Measurements from ENCODE around the gene PLEKHO2.

Gene PLEKHO2

GRCh38 chr15:64901141-64901540 lies 59.4 kb downstream of the PLEKHO2 start:
- Histone ChIP-seq H3K27ac (ENCODE audit: insufficient read depth, low read length, poor library complexity, severe bottlenecking) (no peak overlapping the region), H3K27me3 (replicated peaks; ENCODE audit: control insufficient read depth, insufficient read depth, low read length, poor library complexity, severe bottlenecking) (no peaks in the 10 kb centered on the region), H3K36me3 (ENCODE audit: control insufficient read depth, insufficient read depth, low read length) (no peaks in the 10 kb centered on the region), H3K4me3 (ENCODE audit: insufficient read depth, low read depth, low read length, poor library complexity, severe bottlenecking) (no peak overlapping the region), H3K9me3 (ENCODE audit: control insufficient read depth, low read length) (peaks cover 5% of the 10 kb centered on the region), H3K4me1 (ENCODE audit: control insufficient read depth, insufficient read depth, low read length, poor library complexity, severe bottlenecking) (peaks cover 21% of the 10 kb centered on the region)
- DNase-seq: no peak

GRCh38 chr15:64901914-64902313 lies 60.2 kb downstream of the PLEKHO2 start:
- Histone ChIP-seq H3K36me3 (ENCODE audit: control insufficient read depth, insufficient read depth, low read length) (no peaks in the 10 kb centered on the region), H3K27ac (ENCODE audit: insufficient read depth, low read length, poor library complexity, severe bottlenecking) (peak overlapping the region; percentile 14), H3K4me1 (ENCODE audit: control insufficient read depth, insufficient read depth, low read length, poor library complexity, severe bottlenecking) (peaks cover 17% of the 10 kb centered on the region), H3K27me3 (replicated peaks; ENCODE audit: control insufficient read depth, insufficient read depth, low read length, poor library complexity, severe bottlenecking) (no peaks in the 10 kb centered on the region), H3K4me3 (ENCODE audit: insufficient read depth, low read depth, low read length, poor library complexity, severe bottlenecking) (no peak overlapping the region), H3K9me3 (ENCODE audit: control insufficient read depth, low read length) (peaks cover 5% of the 10 kb centered on the region)
- no peak for DNase-seq

DNA sequence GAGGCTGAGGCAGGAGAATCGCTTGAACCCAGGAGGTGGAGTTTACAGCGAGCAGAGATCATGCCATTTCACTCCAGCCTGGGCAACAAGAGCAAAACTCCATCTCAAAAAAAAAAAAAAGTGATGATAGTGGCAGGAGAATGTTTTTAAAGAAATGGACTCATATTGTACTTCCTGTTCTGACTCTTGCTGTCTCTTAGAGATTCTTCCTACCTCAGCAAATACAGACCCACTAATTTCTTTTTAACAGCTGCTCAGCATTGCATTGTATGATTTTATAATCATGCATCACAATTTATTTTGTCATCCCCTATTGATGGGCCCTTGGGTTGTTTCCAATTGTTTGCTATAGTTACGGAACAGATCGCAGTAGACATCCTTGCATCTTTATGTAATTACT lies 61.1 kb downstream of the PLEKHO2 start:
- Histone ChIP-seq H3K36me3 (ENCODE audit: control insufficient read depth, insufficient read depth, low read length) (no peaks in the 10 kb centered on the region), H3K9me3 (ENCODE audit: control insufficient read depth, low read length) (peaks cover 5% of the 10 kb centered on the region), H3K27me3 (replicated peaks; ENCODE audit: control insufficient read depth, insufficient read depth, low read length, poor library complexity, severe bottlenecking) (no peaks in the 10 kb centered on the region), H3K4me3 (ENCODE audit: insufficient read depth, low read depth, low read length, poor library complexity, severe bottlenecking) (no peak overlapping the region), H3K27ac (ENCODE audit: insufficient read depth, low read length, poor library complexity, severe bottlenecking) (no peak overlapping the region), H3K4me1 (ENCODE audit: control insufficient read depth, insufficient read depth, low read length, poor library complexity, severe bottlenecking) (peaks cover 17% of the 10 kb centered on the region)
- no peak for DNase-seq

DNA sequence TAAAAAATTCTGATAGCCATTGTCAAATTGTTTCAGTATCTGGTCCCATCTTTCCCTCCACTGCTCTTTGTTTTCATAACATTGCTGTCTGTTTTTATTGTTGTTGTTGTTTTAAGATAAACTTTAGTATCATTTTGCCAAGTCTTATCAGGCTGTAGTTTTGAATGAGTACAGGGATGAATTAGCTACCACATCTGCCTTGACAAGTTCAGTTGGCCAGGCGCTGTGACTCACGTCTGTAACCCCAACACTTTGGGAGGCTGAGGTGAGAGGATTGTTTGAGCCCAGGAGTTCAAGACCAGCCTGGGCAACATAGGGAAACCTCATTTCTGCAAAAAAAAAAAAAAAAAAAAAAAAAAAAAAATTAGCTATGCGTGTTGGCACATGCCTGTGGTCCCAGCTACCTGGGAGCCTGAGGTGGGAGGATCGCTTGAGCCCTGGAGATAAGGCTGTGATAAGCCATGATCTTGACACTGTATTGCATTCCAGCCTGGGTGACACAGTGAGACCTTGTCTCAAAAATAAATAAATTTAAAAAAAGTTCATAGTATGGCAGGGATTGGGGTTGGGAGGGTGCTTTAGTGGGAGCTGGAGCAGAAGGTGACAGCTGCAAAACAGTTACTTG lies 61.7 kb downstream of the PLEKHO2 start:
- no peak overlapping the region for H3K27ac ChIP-seq (ENCODE audit: insufficient read depth, low read length, poor library complexity, severe bottlenecking)
- H3K36me3 ChIP-seq (ENCODE audit: control insufficient read depth, insufficient read depth, low read length): no peaks in the 10 kb centered on the region
- no peak for DNase-seq
- peaks cover 17% of the 10 kb centered on the region for H3K4me1 ChIP-seq (ENCODE audit: control insufficient read depth, insufficient read depth, low read length, poor library complexity, severe bottlenecking)
- peaks cover 5% of the 10 kb centered on the region for H3K9me3 ChIP-seq (ENCODE audit: control insufficient read depth, low read length)
- H3K27me3 ChIP-seq (replicated peaks; ENCODE audit: control insufficient read depth, insufficient read depth, low read length, poor library complexity, severe bottlenecking): no peaks in the 10 kb centered on the region
- no peak overlapping the region for H3K4me3 ChIP-seq (ENCODE audit: insufficient read depth, low read depth, low read length, poor library complexity, severe bottlenecking)

- peaks cover 17% of the 10 kb centered on the region for H3K4me1 ChIP-seq (ENCODE audit: control insufficient read depth, insufficient read depth, low read length, poor library complexity, severe bottlenecking)
- no peak for DNase-seq
- H3K4me3 ChIP-seq (ENCODE audit: insufficient read depth, low read depth, low read length, poor library complexity, severe bottlenecking): no peak overlapping the region
- no peaks in the 10 kb centered on the region for H3K36me3 ChIP-seq (ENCODE audit: control insufficient read depth, insufficient read depth, low read length)
- no peaks in the 10 kb centered on the region for H3K27me3 ChIP-seq (replicated peaks; ENCODE audit: control insufficient read depth, insufficient read depth, low read length, poor library complexity, severe bottlenecking)
- peaks cover 5% of the 10 kb centered on the region for H3K9me3 ChIP-seq (ENCODE audit: control insufficient read depth, low read length)
- no peak overlapping the region for H3K27ac ChIP-seq (ENCODE audit: insufficient read depth, low read length, poor library complexity, severe bottlenecking)
These were observed 62.5 kb downstream of the PLEKHO2 start for GRCh38 chr15:64904189-64904588.

GRCh38 chr15:64905119-64905831 lies 63.6 kb downstream of the PLEKHO2 start:
- Histone ChIP-seq H3K27me3 (replicated peaks; ENCODE audit: control insufficient read depth, insufficient read depth, low read length, poor library complexity, severe bottlenecking) (no peaks in the 10 kb centered on the region), H3K4me3 (ENCODE audit: insufficient read depth, low read depth, low read length, poor library complexity, severe bottlenecking) (peak overlapping the region; percentile 20), H3K9me3 (ENCODE audit: control insufficient read depth, low read length) (peaks cover 5% of the 10 kb centered on the region), H3K27ac (ENCODE audit: insufficient read depth, low read length, poor library complexity, severe bottlenecking) (no peak overlapping the region), H3K4me1 (ENCODE audit: control insufficient read depth, insufficient read depth, low read length, poor library complexity, severe bottlenecking) (peaks cover 17% of the 10 kb centered on the region), H3K36me3 (ENCODE audit: control insufficient read depth, insufficient read depth, low read length) (no peaks in the 10 kb centered on the region)
- peak; percentile 57 to 69 (median 57) for DNase-seq

DNA sequence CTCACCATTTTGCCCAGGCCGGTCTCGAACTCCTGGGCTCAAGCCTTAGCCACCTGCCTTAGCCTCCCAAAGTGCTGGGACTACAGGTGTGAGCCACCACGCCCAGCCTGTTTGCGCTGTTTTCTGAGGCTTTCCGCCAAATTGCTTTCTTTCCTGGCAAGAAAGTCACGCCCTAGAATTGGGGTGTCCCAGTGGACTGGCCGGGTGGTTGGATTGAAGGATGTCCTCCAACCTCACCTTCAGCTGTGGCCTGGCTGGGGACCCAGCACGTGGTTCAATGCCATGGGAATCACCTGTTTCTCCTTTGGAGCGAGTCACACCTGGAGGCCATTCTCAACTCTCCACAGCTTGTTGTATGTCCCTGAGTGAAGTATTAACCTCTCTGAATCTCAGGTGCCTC lies 64.2 kb downstream of the PLEKHO2 start:
- no peak overlapping the region for H3K4me3 ChIP-seq (ENCODE audit: insufficient read depth, low read depth, low read length, poor library complexity, severe bottlenecking)
- no peaks in the 10 kb centered on the region for H3K36me3 ChIP-seq (ENCODE audit: control insufficient read depth, insufficient read depth, low read length)
- peaks cover 3% of the 10 kb centered on the region for H3K9me3 ChIP-seq (ENCODE audit: control insufficient read depth, low read length)
- H3K27me3 ChIP-seq (replicated peaks; ENCODE audit: control insufficient read depth, insufficient read depth, low read length, poor library complexity, severe bottlenecking): no peaks in the 10 kb centered on the region
- no peak overlapping the region for H3K27ac ChIP-seq (ENCODE audit: insufficient read depth, low read length, poor library complexity, severe bottlenecking)
- no peak for DNase-seq
- peaks cover 17% of the 10 kb centered on the region for H3K4me1 ChIP-seq (ENCODE audit: control insufficient read depth, insufficient read depth, low read length, poor library complexity, severe bottlenecking)

DNA sequence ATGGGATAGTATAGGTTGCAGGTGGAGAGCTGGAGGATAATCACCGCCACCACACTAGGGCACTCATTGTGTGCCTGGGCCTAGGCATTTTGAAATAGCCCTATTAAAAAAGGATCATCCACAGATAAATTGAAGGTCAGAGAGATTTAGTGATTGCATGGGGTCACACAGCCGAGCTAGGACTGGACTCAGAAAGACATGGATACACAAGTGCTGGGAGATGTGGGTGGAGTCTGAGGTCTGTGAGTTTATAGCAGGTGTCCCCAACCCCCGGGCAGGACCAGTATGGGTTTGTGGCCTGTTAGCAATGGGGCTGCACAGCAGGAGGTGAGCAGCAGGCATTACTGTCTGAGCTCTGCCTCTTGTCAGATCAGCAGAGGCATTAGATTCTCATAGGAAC lies 64.7 kb downstream of the PLEKHO2 start:
- no peaks in the 10 kb centered on the region for H3K36me3 ChIP-seq (ENCODE audit: control insufficient read depth, insufficient read depth, low read length)
- H3K9me3 ChIP-seq (ENCODE audit: control insufficient read depth, low read length): no peaks in the 10 kb centered on the region
- H3K4me3 ChIP-seq (ENCODE audit: insufficient read depth, low read depth, low read length, poor library complexity, severe bottlenecking): no peak overlapping the region
- H3K4me1 ChIP-seq (ENCODE audit: control insufficient read depth, insufficient read depth, low read length, poor library complexity, severe bottlenecking): peaks cover 17% of the 10 kb centered on the region
- no peak overlapping the region for H3K27ac ChIP-seq (ENCODE audit: insufficient read depth, low read length, poor library complexity, severe bottlenecking)
- no peaks in the 10 kb centered on the region for H3K27me3 ChIP-seq (replicated peaks; ENCODE audit: control insufficient read depth, insufficient read depth, low read length, poor library complexity, severe bottlenecking)
- no peak for DNase-seq

- Histone ChIP-seq H3K9me3 (ENCODE audit: control insufficient read depth, low read length) (no peaks in the 10 kb centered on the region), H3K4me3 (ENCODE audit: insufficient read depth, low read depth, low read length, poor library complexity, severe bottlenecking) (no peak overlapping the region), H3K27me3 (replicated peaks; ENCODE audit: control insufficient read depth, insufficient read depth, low read length, poor library complexity, severe bottlenecking) (no peaks in the 10 kb centered on the region), H3K4me1 (ENCODE audit: control insufficient read depth, insufficient read depth, low read length, poor library complexity, severe bottlenecking) (peaks cover 10% of the 10 kb centered on the region), H3K27ac (ENCODE audit: insufficient read depth, low read length, poor library complexity, severe bottlenecking) (no peak overlapping the region), H3K36me3 (ENCODE audit: control insufficient read depth, insufficient read depth, low read length) (no peaks in the 10 kb centered on the region)
- DNase-seq: no peak
These were observed 66.3 kb downstream of the PLEKHO2 start for GRCh38 chr15:64907991-64908390.

DNA sequence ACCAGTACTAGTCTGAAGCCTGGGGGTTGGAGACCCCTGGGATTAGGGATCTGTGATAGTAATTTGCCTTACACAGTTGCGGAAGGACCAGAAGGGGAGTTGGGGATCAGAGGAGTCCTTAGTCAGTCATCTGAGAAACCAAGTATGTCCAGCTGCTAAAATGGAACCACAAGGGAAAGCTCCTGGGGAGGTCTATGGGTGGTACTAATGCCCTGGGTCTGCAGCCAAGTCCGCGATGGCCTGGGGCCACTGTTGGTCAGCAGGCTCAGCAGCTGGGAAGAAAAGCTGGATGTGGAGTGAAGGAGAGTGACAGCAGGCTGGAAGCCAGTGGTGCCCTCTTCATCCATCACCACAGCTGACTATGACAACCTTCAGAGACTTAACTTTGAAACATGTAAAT lies 67.8 kb downstream of the PLEKHO2 start:
- no peaks in the 10 kb centered on the region for H3K27me3 ChIP-seq (replicated peaks; ENCODE audit: control insufficient read depth, insufficient read depth, low read length, poor library complexity, severe bottlenecking)
- H3K4me1 ChIP-seq (ENCODE audit: control insufficient read depth, insufficient read depth, low read length, poor library complexity, severe bottlenecking): peaks cover 4% of the 10 kb centered on the region
- H3K36me3 ChIP-seq (ENCODE audit: control insufficient read depth, insufficient read depth, low read length): no peaks in the 10 kb centered on the region
- no peaks in the 10 kb centered on the region for H3K9me3 ChIP-seq (ENCODE audit: control insufficient read depth, low read length)
- no peak overlapping the region for H3K4me3 ChIP-seq (ENCODE audit: insufficient read depth, low read depth, low read length, poor library complexity, severe bottlenecking)
- no peak overlapping the region for H3K27ac ChIP-seq (ENCODE audit: insufficient read depth, low read length, poor library complexity, severe bottlenecking)
- no peak for DNase-seq

Measured in effector memory CD4-positive, alpha-beta T cell (primary cell).